ENCODE data around the gene ABCC8.

- no peak for TF ChIP-seq SNAI2 (CRISPR knock-in tag; IDR thresholded peaks at IDR 0.05)
- no peak for TF ChIP-seq BACH2 (CRISPR knock-in tag; IDR thresholded peaks at IDR 0.05; ENCODE audit: borderline replicate concordance)
- TF ChIP-seq CSDC2 (CRISPR knock-in tag; IDR thresholded peaks at IDR 0.05), result no peak
- TF ChIP-seq PATZ1 (CRISPR knock-in tag; IDR thresholded peaks at IDR 0.05; ENCODE audit: borderline replicate concordance), result no peak
- TF ChIP-seq TCF4 (CRISPR knock-in tag; IDR thresholded peaks at IDR 0.05; ENCODE audit: borderline replicate concordance), result no peak
- TF ChIP-seq ESRRG (CRISPR knock-in tag; IDR thresholded peaks at IDR 0.05), result no peak
- no peak for TF ChIP-seq ZFP30 (CRISPR knock-in tag; IDR thresholded peaks at IDR 0.05)
- TF ChIP-seq ZNF565 (CRISPR knock-in tag; conservative IDR thresholded peaks at IDR 0.05; ENCODE audit: low read depth), result no peak
- TF ChIP-seq TSHZ2 (CRISPR knock-in tag; IDR thresholded peaks at IDR 0.05), result no peak
Measured at GRCh38 chr11:17471501-17471900, 5.1 kb downstream of the ABCC8 start.

Measured in SK-N-SH treated with all-trans-retinoic acid at 6 μM for 48 hours (cell line).